ENCODE measurements around the gene SNX25.

The SNX25 gene

GRCh38 chr4:185343726-185344581 is 134.6 kb downstream of the SNX25 start:
- no peak for TF ChIP-seq CTCF (IDR thresholded peaks at IDR 0.05; ENCODE audit: poor library complexity, severe bottlenecking)
- no peak for ATAC-seq (ENCODE audit: low read depth)
- H3K27ac ChIP-seq (ENCODE audit: poor library complexity, severe bottlenecking): no peak overlapping the region
- H3K4me3 ChIP-seq (ENCODE audit: severe bottlenecking): no peak overlapping the region
- no peaks in the 10 kb centered on the region; the same call in 1 of the 2 replicates for H3K36me3 ChIP-seq (ENCODE audit: low read depth)
- no peaks in the 10 kb centered on the region for H3K4me1 ChIP-seq (ENCODE audit: insufficient read depth, poor library complexity, severe bottlenecking)
- DNase-seq (ENCODE audit: low spot score): no peak
- no peaks in the 10 kb centered on the region for H3K9me3 ChIP-seq (ENCODE audit: severe bottlenecking)
- H3K27me3 ChIP-seq (ENCODE audit: insufficient read depth, poor library complexity, severe bottlenecking): no peaks in the 10 kb centered on the region

- H3K4me3 ChIP-seq (ENCODE audit: severe bottlenecking): no peak overlapping the region
- DNase-seq (ENCODE audit: low spot score) (no peak), ATAC-seq (ENCODE audit: low read depth) (no peak)
- no peaks in the 10 kb centered on the region for H3K27me3 ChIP-seq (ENCODE audit: insufficient read depth, poor library complexity, severe bottlenecking)
- H3K4me1 ChIP-seq (ENCODE audit: insufficient read depth, poor library complexity, severe bottlenecking): no peaks in the 10 kb centered on the region
- no peaks in the 10 kb centered on the region for H3K9me3 ChIP-seq (ENCODE audit: severe bottlenecking)
- no peak overlapping the region for H3K27ac ChIP-seq (ENCODE audit: poor library complexity, severe bottlenecking)
- no peaks in the 10 kb centered on the region; the same call in 1 of the 2 replicates for H3K36me3 ChIP-seq (ENCODE audit: low read depth)
- no peak for TF ChIP-seq CTCF (IDR thresholded peaks at IDR 0.05; ENCODE audit: poor library complexity, severe bottlenecking)
Measured at GRCh38 chr4:185344743-185345538, 135.5 kb downstream of the SNX25 start.

GRCh38 chr4:185346975-185347601 is 137.7 kb downstream of the SNX25 start:
- no peaks in the 10 kb centered on the region for H3K9me3 ChIP-seq (ENCODE audit: severe bottlenecking)
- DNase-seq (ENCODE audit: low spot score) (no peak), ATAC-seq (ENCODE audit: low read depth) (no peak)
- H3K27me3 ChIP-seq (ENCODE audit: insufficient read depth, poor library complexity, severe bottlenecking): no peaks in the 10 kb centered on the region
- no peaks in the 10 kb centered on the region for H3K4me1 ChIP-seq (ENCODE audit: insufficient read depth, poor library complexity, severe bottlenecking)
- H3K27ac ChIP-seq (ENCODE audit: poor library complexity, severe bottlenecking): no peak overlapping the region
- no peak for TF ChIP-seq CTCF (IDR thresholded peaks at IDR 0.05; ENCODE audit: poor library complexity, severe bottlenecking)
- H3K4me3 ChIP-seq (ENCODE audit: severe bottlenecking): no peak overlapping the region
- H3K36me3 ChIP-seq (ENCODE audit: low read depth): no peaks in the 10 kb centered on the region; the same call in 1 of the 2 replicates

- Histone ChIP-seq H3K36me3 (ENCODE audit: low read depth) (no peaks in the 10 kb centered on the region; the same call in 1 of the 2 replicates), H3K4me1 (ENCODE audit: insufficient read depth, poor library complexity, severe bottlenecking) (no peaks in the 10 kb centered on the region), H3K27me3 (ENCODE audit: insufficient read depth, poor library complexity, severe bottlenecking) (no peaks in the 10 kb centered on the region), H3K4me3 (ENCODE audit: severe bottlenecking) (no peak overlapping the region), H3K27ac (ENCODE audit: poor library complexity, severe bottlenecking) (no peak overlapping the region), H3K9me3 (ENCODE audit: severe bottlenecking) (no peaks in the 10 kb centered on the region)
- DNase-seq (ENCODE audit: low spot score) (no peak), ATAC-seq (ENCODE audit: low read depth) (no peak)
- TF ChIP-seq CTCF (IDR thresholded peaks at IDR 0.05; ENCODE audit: poor library complexity, severe bottlenecking): no peak
Measured at GRCh38 chr4:185351691-185352090, 142.3 kb downstream of the SNX25 start.
